DOHH2 (cell line): ENCODE results near the gene SIGLEC7.

Source experiments
- CTCF ChIP-seq: fragments of 200-600 bp; sonication (generic); IDR thresholded peaks from one replicate; pipeline ENCODE4 v1.5.1; 2014; ENCODE audit warnings: antibody characterized with exemption, mild to moderate bottlenecking, low read depth, low read length; ENCODE audit not compliant: poor library complexity, severe bottlenecking
- EZH2phosphoT487 ChIP-seq: fragments of 200-600 bp; sonication (generic); IDR thresholded peaks from 2 replicates; pipeline ENCODE4 v1.6.1; 2017; ENCODE audit warnings: borderline replicate concordance, mild to moderate bottlenecking, antibody characterized with exemption, low read length, moderate library complexity, mixed read lengths

GRCh38 chr19:51179256-51179655 lies 37.2 kb downstream of the SIGLEC7 start:
- TF ChIP-seq CTCF (no peak), EZH2phosphoT487 (no peak)
